Activated T-cell treated with anti-CD3 and anti-CD28 coated beads, Interleukin-2, amount 50 U/mL, for 72 hours (primary cell): Measurements from ENCODE around the gene TEX54. TPM values are rescaled to one million over a fixed set of nuclear protein-coding genes. Genes with fewer than 3 reads are reported as not detected.

Experiments
- total RNA-seq, 2 donors: library from RNA; stranded (reverse); gene quantifications; one replicate each; pipeline ENCODE4 v1.2.3, GENCODE V29; 2022

TEX54 gene
- total RNA-seq, 2 donors from 2014 or later = 0.77 to 1.5 TPM

Other genes with a start within 250 kb of the TEX54 start
- 10 to 100 TPM; 32.8 to 36.8 TPM for gene TUT1, start 241.3 kb downstream of the TEX54 start, total RNA-seq
- 100 to 1,000 TPM; 173 to 241 TPM for gene MTA2, start 231.0 kb downstream of the TEX54 start, total RNA-seq
- gene EML3, start 220.1 kb downstream of the TEX54 start, total RNA-seq = 100 to 1,000 TPM; 132 to 148 TPM
- 1 to 10 TPM; 5.1 to 6.7 TPM for gene ROM1, start 219.6 kb downstream of the TEX54 start, total RNA-seq
- 10 to 100 TPM; 72.2 to 79.9 TPM for gene B3GAT3, start 210.9 kb downstream of the TEX54 start, total RNA-seq
- gene GANAB, start 186.2 kb downstream of the TEX54 start, total RNA-seq = 100 to 1,000 TPM; 310 to 312 TPM
- 10 to 100 TPM; 25.0 to 26.1 TPM for gene INTS5, start 179.5 kb downstream of the TEX54 start, total RNA-seq
- gene C11orf98, start 167.6 kb downstream of the TEX54 start, total RNA-seq = 10 to 100 TPM; 59.2 to 62.1 TPM
- 10 to 100 TPM; 35.2 to 46.0 TPM for gene CSKMT, start 167.5 kb downstream of the TEX54 start, total RNA-seq
- 1 to 10 TPM; 5.6 to 7.1 TPM for gene UQCC3, start 161.2 kb downstream of the TEX54 start, total RNA-seq
- 10 to 100 TPM in 1 of 2 donors, 1 to 10 TPM in 1; 9.9 to 13.0 TPM for gene LBHD1, start 160.6 kb downstream of the TEX54 start, total RNA-seq
- 100 to 1,000 TPM; 154 to 163 TPM for gene UBXN1, start 153.8 kb downstream of the TEX54 start, total RNA-seq
- gene LRRN4CL, start 143.3 kb downstream of the TEX54 start, total RNA-seq = under 1 TPM; 0.12 to 0.38 TPM
- 10 to 100 TPM; 38.4 to 40.7 TPM for gene BSCL2, start 125.4 kb downstream of the TEX54 start, total RNA-seq
- gene GNG3, start 125.2 kb downstream of the TEX54 start, total RNA-seq = not detected
- 10 to 100 TPM; 56.7 to 66.8 TPM for gene HNRNPUL2, start 105.4 kb downstream of the TEX54 start, total RNA-seq
- gene TTC9C, start 104.4 kb downstream of the TEX54 start, total RNA-seq = 10 to 100 TPM; 67.3 to 68.9 TPM
- gene ZBTB3, start 78.7 kb downstream of the TEX54 start, total RNA-seq = 10 to 100 TPM; 12.2 to 12.4 TPM
- gene POLR2G, start 71.3 kb downstream of the TEX54 start, total RNA-seq = 100 to 1,000 TPM; 105 to 107 TPM
- 10 to 100 TPM; 13.6 to 15.5 TPM for gene TAF6L, start 61.4 kb downstream of the TEX54 start, total RNA-seq
- gene TMEM179B, start 45.4 kb downstream of the TEX54 start, total RNA-seq = 10 to 100 TPM; 18.8 to 23.1 TPM
- gene TMEM223, start 40.8 kb downstream of the TEX54 start, total RNA-seq = 10 to 100 TPM in 1 of 2 donors, 1 to 10 TPM in 1; 8.4 to 10.8 TPM
- 100 to 1,000 TPM; 117 to 131 TPM for gene NXF1, start 27.4 kb downstream of the TEX54 start, total RNA-seq
- 10 to 100 TPM; 53.9 to 70.1 TPM for gene STX5, start 790 bp downstream of the TEX54 start, total RNA-seq
- gene WDR74, start 6.7 kb upstream of the TEX54 start, total RNA-seq = 100 to 1,000 TPM; 101 to 104 TPM
- 100 to 1,000 TPM; 730 to 898 TPM for gene SLC3A2, start 48.1 kb upstream of the TEX54 start, total RNA-seq
- gene CHRM1, start 88.5 kb upstream of the TEX54 start, total RNA-seq = not detected
- gene SLC22A6, start 152.1 kb upstream of the TEX54 start, total RNA-seq = not detected
- not detected for gene SLC22A8, start 183.0 kb upstream of the TEX54 start, total RNA-seq